ENCODE data around the gene APBB3. TPM values are rescaled to one million over a fixed set of nuclear protein-coding genes. Genes with fewer than 3 reads are reported as not detected.

Gene APBB3
- total and polyA plus RNA-seq, 9 of the 15 experiments (the other 6 are each of a cell fraction or from before 2014, with no cell fraction given): 0.17 to 24.3 (median 9.5) TPM

DNA sequence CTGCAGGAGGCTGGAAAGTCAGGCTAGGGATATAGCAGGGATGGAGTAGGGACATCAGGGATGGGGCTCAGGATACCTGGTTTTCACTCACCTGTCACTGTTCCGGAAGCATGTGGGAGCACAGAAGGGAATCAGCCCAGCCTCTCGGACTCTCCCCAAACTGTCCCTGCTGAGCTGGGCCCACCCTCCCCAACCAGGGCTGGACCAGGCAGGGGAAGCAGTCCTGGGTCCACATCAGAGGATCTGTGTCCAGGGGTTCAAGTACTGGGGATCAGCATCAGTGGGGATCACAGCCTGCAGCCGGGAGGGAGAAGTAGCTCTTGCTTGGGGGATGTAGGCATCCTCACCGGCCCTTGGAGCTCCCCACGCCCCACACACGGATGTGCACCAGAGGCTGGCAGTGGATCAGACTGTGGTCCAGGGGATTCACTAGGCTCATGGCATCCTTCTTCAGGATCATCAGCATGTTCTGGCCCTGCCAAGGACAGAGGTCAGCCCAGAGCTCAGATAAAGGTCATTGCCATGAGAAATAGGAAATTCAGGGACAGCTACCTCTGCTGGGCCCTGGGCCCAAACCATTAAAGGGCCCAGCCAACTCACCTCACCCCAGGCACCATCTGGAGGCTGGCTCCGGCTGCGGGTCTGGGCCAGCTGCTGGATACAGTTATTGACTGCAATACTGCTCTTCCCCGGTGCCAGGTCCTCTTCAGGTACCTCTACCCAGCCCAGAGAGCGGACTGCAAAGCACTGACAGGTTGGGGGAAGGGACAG lies 2.5 kb downstream of the APBB3 start (continued):
- TF ChIP-seq HOMEZ (CRISPR knock-in tag; IDR thresholded peaks at IDR 0.05): no peak

GRCh38 chr5:140560227-140560626 lies 4.2 kb downstream of the APBB3 start:
- POLR2A ChIA-PET: interaction anchor here (0.5 to 6.8 kb wide), 4 partner anchors 12 to 347 kb away, joined by 3 to 46 read pairs (median 4); partner anchors contain the start of genes EIF4EBP3, IK and NDUFA2
- WGBS (ENCODE audit: insufficient coverage, low coverage, missing lambda C conversion rate): 93% methylated on average over 8 of the region's 10 CpGs

More at GRCh38 chr5:140560227-140560626, 4.2 kb downstream of the APBB3 start:
- H3K4me2 ChIP-seq (ENCODE audit: insufficient read depth, low read length): no peak overlapping the region
- no peaks in the 10 kb centered on the region for H3K9me1 ChIP-seq (ENCODE audit: control insufficient read depth, insufficient read depth, low read length)
- H3K9ac ChIP-seq (ENCODE audit: insufficient read depth in 1 of 2, low read depth in 2 of 2, low read length in 2 of 2): 0 out of 4 replicates have a peak overlapping the region, but pooled peaks of 1 of the 2 experiments have one; percentile 21
- in situ Hi-C loops (cut with MboI): loop anchor here (5.0 kb wide), 1 partner anchor 157 kb away; no protein-coding TSS in a partner anchor
- peaks cover 17 to 29% of the 10 kb centered on the region in 2 experiments for H3K4me1 ChIP-seq (replicated peaks in 1 of 2; ENCODE audit: control insufficient read depth in 2 of 2, insufficient read depth in 2 of 2, low read length in 2 of 2)
- TF ChIP-seq ZNF511 (CRISPR knock-in tag; IDR thresholded peaks at IDR 0.05): no peak
- TF ChIP-seq RBFOX2 (IDR thresholded peaks at IDR 0.05; ENCODE audit: low read depth, low read length): 0 out of 2 replicates have a peak, but pooled peaks have one; percentile 35
- H3K4me3 ChIP-seq: no peak overlapping the region
- CTCF ChIA-PET (ENCODE audit: low intra/inter-chr PET ratio): no interaction called here
- H3K27ac ChIP-seq (ENCODE audit: extremely low read depth, low read depth, low read length): no peak overlapping the region
- ATAC-seq (no peak), FAIRE-seq (no peak), DNase-seq (ENCODE audit: extremely low read depth in 1 of 4, low spot score in 3 of 4) (no peak)
- H2AFZ ChIP-seq (ENCODE audit: low read depth, low read length): no peak overlapping the region
- no peaks in the 10 kb centered on the region for H4K20me1 ChIP-seq (replicated peaks; ENCODE audit: control insufficient read depth, insufficient read depth, low read length)
- H3K79me2 ChIP-seq (ENCODE audit: control insufficient read depth, insufficient read depth, low read length): peaks cover 38% of the 10 kb centered on the region
- peaks cover 16% of the 10 kb centered on the region; the same call in 2 of the 3 replicates for H3K36me3 ChIP-seq (ENCODE audit: control insufficient read depth, insufficient read depth, low read length)
- no TSS peak for BruUV-seq (replicated peaks)
- no peaks in the 10 kb centered on the region for H3K9me3 ChIP-seq (replicated peaks; ENCODE audit: control insufficient read depth, insufficient read depth, low read depth, low read length)
- intact Hi-C loops (cut with micrococcal nuclease): no loop called here
- H3K27me3 ChIP-seq (ENCODE audit: control insufficient read depth in 2 of 2, insufficient read depth in 2 of 2, low read length in 2 of 2): no peaks in the 10 kb centered on the region

Data from K562 (cell line).